ENCODE measurements around the gene PYY.

Gene PYY

DNA sequence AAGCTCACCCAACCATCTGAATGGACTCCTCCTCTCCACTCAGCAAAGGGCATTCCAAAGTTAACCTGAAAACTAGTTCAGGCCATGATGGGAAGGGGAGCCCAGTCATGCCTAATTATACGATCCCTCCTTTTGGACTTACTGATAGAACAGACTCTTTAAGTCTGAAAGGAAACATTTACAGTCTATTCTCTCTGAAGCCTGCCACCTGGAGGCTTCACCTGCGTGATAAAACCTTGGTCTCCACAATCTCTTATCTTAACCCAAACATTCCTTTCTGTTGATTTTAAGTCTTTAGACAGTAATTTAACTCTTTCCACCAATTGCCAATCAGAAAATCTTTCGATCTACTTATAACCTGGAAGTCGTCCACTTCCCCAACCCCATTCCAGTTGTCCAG lies 37.4 kb downstream of the PYY start:
- no peak for TF ChIP-seq CTCF (IDR thresholded peaks at IDR 0.05; ENCODE audit: low read depth, low read length)
- Histone ChIP-seq H3K4me3 (ENCODE audit: low read depth, low read length) (no peak overlapping the region), H3K27me3 (no peaks in the 10 kb centered on the region)

DNA sequence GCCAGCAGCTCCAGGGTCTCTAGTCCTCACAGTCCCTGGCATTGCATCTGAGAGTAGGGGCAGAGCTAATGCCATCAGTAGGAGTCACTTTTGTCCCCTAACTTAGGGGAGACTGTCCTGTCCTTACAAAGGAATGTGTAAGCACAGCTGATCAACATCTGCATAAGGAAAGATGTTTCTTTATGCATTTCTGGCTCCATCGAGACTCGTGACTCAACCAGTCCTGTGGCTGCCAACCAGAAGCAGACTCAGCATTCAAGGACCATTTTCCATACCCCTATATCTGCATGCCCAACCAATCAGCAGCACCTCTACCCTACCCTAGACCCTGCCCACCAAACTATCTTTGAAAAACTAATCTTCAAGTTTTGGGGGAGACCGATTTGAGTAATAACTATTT lies 38.2 kb downstream of the PYY start:
- H3K9me3 ChIP-seq, result no peaks in the 10 kb centered on the region
- no peaks in the 10 kb centered on the region for H3K36me3 ChIP-seq
- no peak for DNase-seq
- H3K27me3 ChIP-seq, result no peaks in the 10 kb centered on the region
- TF ChIP-seq CTCF (IDR thresholded peaks at IDR 0.05; ENCODE audit: low read depth, low read length), result no peak
- no peak overlapping the region for H3K4me3 ChIP-seq (ENCODE audit: low read depth, low read length)
- H3K4me1 ChIP-seq, result no peaks in the 10 kb centered on the region

More for the DNA sequence above, 37.4 kb downstream of the PYY start:
- no peaks in the 10 kb centered on the region for H3K4me1 ChIP-seq
- DNase-seq, result no peak
- H3K9me3 ChIP-seq, result no peaks in the 10 kb centered on the region
- H3K36me3 ChIP-seq, result no peaks in the 10 kb centered on the region

DNA sequence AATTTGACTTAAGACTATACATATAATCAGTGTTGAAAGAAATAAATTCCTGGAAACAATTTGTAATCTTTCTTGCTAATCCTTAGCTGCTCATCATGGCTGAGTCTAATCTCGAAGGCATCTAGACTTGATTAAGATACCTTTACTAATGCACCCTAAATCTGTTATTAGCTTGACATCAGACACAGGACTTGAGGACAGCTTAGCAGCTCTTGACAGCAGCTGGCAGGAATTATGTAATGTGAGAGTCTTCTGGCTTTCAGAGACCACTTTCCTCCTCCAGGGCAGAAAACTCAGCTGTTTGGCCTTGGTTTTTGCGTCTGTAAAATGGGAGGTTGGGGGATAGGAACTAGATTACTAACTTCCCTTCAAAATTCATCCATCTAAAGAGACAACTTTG lies 39.3 kb downstream of the PYY start:
- H3K27me3 ChIP-seq, result peaks cover 3% of the 10 kb centered on the region; the same call in 1 of the 2 replicates
- no peak for TF ChIP-seq CTCF (IDR thresholded peaks at IDR 0.05; ENCODE audit: low read depth, low read length)

DNA sequence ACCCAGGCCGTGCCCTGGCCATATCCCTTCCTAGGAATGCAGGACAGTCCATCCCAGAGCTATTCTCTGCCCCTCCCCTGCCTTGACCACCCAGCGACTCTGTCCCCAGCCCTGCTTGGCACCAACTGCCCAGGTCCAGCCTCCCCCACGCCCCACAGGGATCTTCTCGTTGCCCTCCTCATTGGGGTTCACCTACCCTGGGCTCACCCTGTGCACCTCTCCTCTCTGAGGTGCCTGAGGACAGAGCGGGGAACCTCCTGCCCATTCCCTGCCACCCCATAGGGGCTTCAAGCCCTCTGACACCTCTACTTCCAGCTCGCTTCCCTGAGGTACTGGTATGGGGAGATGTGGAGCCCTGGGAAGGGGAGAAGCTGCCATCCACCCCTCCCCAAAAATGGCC lies 40.2 kb downstream of the PYY start:
- H3K36me3 ChIP-seq, result no peaks in the 10 kb centered on the region
- DNase-seq, result no peak
- no peaks in the 10 kb centered on the region for H3K9me3 ChIP-seq
- H3K4me3 ChIP-seq (ENCODE audit: low read depth, low read length), result no peak overlapping the region
- no peak for TF ChIP-seq CTCF (IDR thresholded peaks at IDR 0.05; ENCODE audit: low read depth, low read length)
- H3K4me1 ChIP-seq, result no peaks in the 10 kb centered on the region
- H3K27me3 ChIP-seq, result peaks cover 3% of the 10 kb centered on the region; the same call in 1 of the 2 replicates

More for the DNA sequence above, 39.3 kb downstream of the PYY start:
- DNase-seq, result no peak
- no peaks in the 10 kb centered on the region for H3K36me3 ChIP-seq
- no peaks in the 10 kb centered on the region for H3K9me3 ChIP-seq
- no peak overlapping the region for H3K4me3 ChIP-seq (ENCODE audit: low read depth, low read length)
- H3K4me1 ChIP-seq, result no peaks in the 10 kb centered on the region

DNA sequence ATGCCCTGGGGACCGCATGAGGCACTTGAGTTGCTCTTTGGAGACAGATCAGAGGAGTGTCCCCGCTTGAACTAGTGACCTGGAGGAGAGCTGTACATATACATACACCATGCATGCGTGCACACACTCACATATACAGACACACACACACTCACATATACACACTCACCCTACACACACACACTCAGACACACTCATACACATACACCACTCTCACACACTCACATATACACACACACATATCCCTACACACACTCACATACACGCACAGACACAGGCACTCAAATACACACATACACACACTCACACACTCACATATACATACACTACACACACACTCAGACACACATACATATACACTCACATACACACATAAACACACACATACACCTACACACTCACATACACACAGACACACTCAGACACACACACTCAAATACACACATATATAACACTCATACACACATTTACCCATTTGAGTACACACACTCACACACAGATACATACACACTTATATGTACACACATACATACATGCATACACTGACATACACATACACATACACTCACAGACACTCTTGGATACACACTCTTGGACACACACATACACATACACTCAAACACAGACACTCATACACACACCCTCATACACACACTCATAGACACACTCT lies 41.0 kb downstream of the PYY start:
- Histone ChIP-seq H3K36me3 (no peaks in the 10 kb centered on the region), H3K27me3 (peaks cover 5% of the 10 kb centered on the region; the same call in 1 of the 2 replicates), H3K9me3 (no peaks in the 10 kb centered on the region), H3K4me1 (no peaks in the 10 kb centered on the region; the same call in 1 of the 2 replicates), H3K4me3 (ENCODE audit: low read depth, low read length) (no peak overlapping the region)
- TF ChIP-seq CTCF (IDR thresholded peaks at IDR 0.05; ENCODE audit: low read depth, low read length), result no peak
- no peak for DNase-seq

GRCh38 chr17:43911904-43912303 lies 41.8 kb downstream of the PYY start:
- peaks cover 5% of the 10 kb centered on the region; the same call in 1 of the 2 replicates for H3K27me3 ChIP-seq
- H3K9me3 ChIP-seq, result no peaks in the 10 kb centered on the region
- no peak overlapping the region for H3K4me3 ChIP-seq (ENCODE audit: low read depth, low read length)
- DNase-seq, result no peak
- H3K36me3 ChIP-seq, result no peaks in the 10 kb centered on the region
- TF ChIP-seq CTCF (IDR thresholded peaks at IDR 0.05; ENCODE audit: low read depth, low read length), result no peak
- no peaks in the 10 kb centered on the region; the same call in 1 of the 2 replicates for H3K4me1 ChIP-seq

All from BE2C (cell line).